EL (cell line): ENCODE data around the gene LRIT1.

Source experiments
- DNase-seq: peaks from one replicate; pipeline ENCODE4 v3.0.0-alpha.2; 2016

The LRIT1 gene

DNA sequence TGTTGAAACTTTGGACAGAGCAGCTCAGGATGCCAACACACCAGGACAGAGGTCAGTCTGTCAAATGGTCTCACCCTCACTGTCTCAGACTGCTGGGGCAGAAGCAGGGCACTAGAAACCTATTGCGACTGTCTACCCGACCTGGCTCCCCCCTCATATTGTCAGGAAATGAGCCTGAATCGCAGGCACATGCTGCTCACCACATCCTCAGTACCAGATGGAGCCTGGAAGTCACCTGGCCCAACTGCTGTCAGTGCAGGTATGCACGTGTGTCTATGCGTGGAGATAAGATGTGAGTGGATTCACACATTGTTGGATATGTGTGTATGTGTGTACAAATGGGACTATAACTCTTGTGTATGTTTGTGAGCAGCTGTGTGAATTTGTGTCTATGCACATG lies 50.2 kb downstream of the LRIT1 start:
- DNase-seq: no peak

DNA sequence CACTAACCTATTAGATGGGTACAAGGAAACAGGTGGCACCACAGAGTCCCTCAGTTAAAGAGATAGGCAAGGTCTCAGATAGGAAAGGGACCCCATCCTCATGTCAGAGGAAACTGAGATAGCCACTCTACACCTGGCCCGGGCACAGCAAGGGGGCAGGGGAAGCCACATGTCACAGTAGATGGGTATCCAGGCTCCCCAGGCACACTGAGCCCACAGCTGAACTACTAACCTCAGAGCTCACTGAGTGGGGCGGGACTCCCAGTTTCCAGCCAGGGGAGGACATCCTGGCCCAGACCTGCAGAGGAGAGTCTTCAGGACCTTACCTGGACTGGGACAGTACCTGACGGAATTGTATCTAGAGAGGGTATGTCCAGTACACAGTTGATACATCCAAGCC lies 50.7 kb downstream of the LRIT1 start:
- DNase-seq: no peak

DNA sequence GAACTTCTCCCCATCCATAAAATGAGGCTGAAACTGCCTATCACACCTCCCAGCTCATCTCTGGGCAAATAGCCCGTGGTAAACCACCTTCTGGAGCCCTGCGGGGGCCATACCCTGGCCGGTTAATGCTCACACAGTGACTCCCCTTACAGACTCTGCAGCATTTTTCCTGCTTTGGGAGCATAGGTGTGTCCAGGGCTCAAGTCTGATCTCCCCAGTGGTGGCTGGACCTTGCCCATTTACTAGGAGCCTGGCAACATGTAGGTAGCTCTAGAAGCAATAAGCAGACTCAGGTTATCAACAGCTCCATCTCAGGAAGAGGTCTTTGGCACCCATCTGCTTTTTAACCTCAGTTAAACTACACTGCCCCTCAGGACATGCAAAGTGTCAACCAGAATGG lies 52.5 kb downstream of the LRIT1 start:
- no peak for DNase-seq

DNA sequence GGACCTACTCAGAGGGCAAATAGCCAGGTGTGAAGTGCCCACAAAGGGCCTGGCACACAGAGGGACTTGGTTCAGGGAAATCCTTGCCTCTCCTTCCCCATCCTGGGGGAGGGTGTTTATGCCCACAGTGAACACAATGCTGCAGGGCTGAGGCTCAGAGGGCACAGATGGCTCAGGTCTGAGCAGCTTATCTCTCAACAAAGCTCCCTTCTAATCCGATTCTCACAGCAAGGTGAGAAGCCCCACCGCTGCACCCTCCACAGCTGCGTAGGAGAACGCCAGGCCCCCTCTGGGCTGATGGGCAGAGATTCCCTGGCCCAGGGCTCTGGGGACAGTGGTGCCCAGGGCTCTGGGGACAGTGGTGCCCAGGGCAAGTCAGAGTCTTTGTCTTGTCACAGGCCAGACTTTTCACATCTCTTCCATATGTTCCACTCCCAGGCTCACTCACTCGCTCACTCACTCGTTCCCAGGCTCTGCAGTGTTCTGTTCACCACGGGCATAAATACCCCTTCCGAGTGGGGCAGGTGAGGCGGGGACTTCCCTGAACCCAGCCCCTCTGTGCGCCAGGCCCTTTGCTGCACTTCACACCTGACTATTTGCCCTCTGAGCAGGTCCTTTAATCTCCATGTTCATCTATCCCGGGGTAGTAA lies 55.7 kb downstream of the LRIT1 start:
- no peak for DNase-seq

DNA sequence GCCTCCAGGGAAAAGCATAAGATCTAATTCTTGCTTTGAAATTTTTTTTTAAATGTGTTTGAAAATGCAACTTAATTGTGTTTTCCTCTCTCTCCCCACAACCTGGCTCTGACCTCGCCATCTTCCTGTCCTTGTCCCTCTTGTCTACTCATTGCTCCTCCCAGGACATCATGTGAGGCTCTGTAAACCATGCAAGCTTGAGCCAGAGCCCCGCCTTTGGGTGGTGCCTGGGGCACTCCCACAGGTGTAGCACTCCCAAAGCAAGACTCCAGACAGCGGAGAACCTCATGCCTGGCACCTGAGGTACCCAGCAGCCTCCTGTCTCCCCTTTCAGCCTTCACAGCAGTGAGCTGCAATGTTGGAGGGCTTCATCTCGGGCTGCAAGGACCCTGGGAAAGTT lies 56.8 kb downstream of the LRIT1 start:
- no peak for DNase-seq

DNA sequence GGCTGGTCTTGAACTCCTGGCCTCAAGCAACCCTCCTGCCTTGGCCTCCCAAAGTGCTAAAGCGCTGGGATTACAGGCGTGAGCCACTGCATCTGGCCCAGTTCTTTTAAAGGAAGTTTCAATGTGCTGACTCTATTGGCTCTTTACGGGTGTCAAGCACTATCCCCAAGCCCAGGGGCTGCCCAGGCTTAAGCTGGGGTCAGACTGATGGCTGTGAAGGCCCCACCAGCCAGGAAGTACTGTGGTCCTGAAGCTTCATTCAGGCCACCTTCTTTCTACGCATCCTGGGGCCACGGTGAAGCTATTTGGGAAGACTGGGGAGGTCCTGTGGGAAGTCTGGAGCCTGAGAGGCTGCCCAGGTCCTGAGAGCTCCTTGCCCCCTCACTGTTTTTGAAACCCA lies 59.7 kb downstream of the LRIT1 start:
- DNase-seq: no peak
